K562 (cell line): ENCODE measurements around the gene BHLHE40. TPM values are rescaled to one million over a fixed set of nuclear protein-coding genes. Genes with fewer than 3 reads are reported as not detected.

ENCODE experiments used
- DMBX1 ChIP-seq: fragments of 250-450 bp; sonication (Bioruptor Pico); IDR thresholded peaks from 2 replicates; pipeline ENCODE4 v1.8.0; 2022; ENCODE audit warnings: inconsistent platforms, mild to moderate bottlenecking, moderate library complexity, borderline replicate concordance
- FOS ChIP-seq: IDR thresholded peaks from 3 replicates; pipeline ENCODE4 v1.6.1; 2011; ENCODE audit not compliant: insufficient read length; ENCODE audit errors: extremely low read depth
- FOXP4 ChIP-seq: sonication (generic); formaldehyde crosslinking; IDR thresholded peaks from 2 replicates; pipeline ENCODE4 v1.8.0; 2022; ENCODE audit warnings: mild to moderate bottlenecking, missing genetic modification reagents, borderline replicate concordance
- LEF1 ChIP-seq: fragments of 450-650 bp; IDR thresholded peaks from 2 replicates; pipeline ENCODE4 v1.6.1; 2016; ENCODE audit warnings: mild to moderate bottlenecking
- RNF2 ChIP-seq: sonication (generic); IDR thresholded peaks from 2 replicates; pipeline ENCODE4 v1.6.1; 2016
- SRSF1 ChIP-seq: fragments of 200-400 bp; formaldehyde crosslinking; IDR thresholded peaks from 2 replicates; pipeline ENCODE4 v1.6.1; 2017; ENCODE audit warnings: mild to moderate bottlenecking, low read depth, low read length, moderate library complexity
- TCF7L2 ChIP-seq: fragments of 150-350 bp; IDR thresholded peaks from 2 replicates; pipeline ENCODE4 v1.6.1; 2016; ENCODE audit warnings: low read depth, mild to moderate bottlenecking, low read length, moderate library complexity
- polyA plus RNA-seq, 8 experiments: library from polyadenylated mRNA; depleted of rRNA in 4 of 8; stranded (reverse) in 5 of 8; unstranded in 3 of 8; fragments of >200 nt; fragmentation: Nextera tagmentation in 2 of 8; fragmentation: Illumina TruSeq in 1 of 8; extraction: Ambion mirVana in 2 of 8; extraction: Trizol in 1 of 8; gene quantifications; 2 replicates each; pipeline versions ENCODE4 v1.2.1 to v1.2.3, GENCODE V29; 2011 to 2014; ENCODE audit warnings: inconsistent platforms in 1 of 8, missing spikeins in 1 of 8
- total RNA-seq, 7 experiments: library from RNA; depleted of rRNA in 6 of 7; stranded (reverse); fragments of >200 nt in 6 of 7; fragmentation: Illumina TruSeq in 2 of 7; extraction: Trizol in 2 of 7; gene quantifications; 2 replicates each; pipeline versions ENCODE4 v1.2.1 to v1.2.3, GENCODE V29; 2011 to 2021; ENCODE audit warnings: low replicate concordance in 1 of 7
- TF ChIP-seq, protein P1 (sequence below): sonication (generic); formaldehyde crosslinking; IDR thresholded peaks from 2 replicates; pipeline ENCODE4 v1.5.0; 2020; ENCODE audit warnings: missing genetic modification reagents

BHLHE40 gene
- total and polyA plus RNA-seq, 9 of the 15 experiments (the other 6 are each of a cell fraction or from before 2014, with no cell fraction given): 12.0 to 83.9 (median 31.4) TPM

GRCh38 chr3:5022966-5023776 lies 43.9 kb downstream of the BHLHE40 start (continued):
- TF ChIP-seq, protein P1, sequence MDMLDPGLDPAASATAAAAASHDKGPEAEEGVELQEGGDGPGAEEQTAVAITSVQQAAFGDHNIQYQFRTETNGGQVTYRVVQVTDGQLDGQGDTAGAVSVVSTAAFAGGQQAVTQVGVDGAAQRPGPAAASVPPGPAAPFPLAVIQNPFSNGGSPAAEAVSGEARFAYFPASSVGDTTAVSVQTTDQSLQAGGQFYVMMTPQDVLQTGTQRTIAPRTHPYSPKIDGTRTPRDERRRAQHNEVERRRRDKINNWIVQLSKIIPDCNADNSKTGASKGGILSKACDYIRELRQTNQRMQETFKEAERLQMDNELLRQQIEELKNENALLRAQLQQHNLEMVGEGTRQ: no peak
- TF ChIP-seq TCF7L2 (no peak), SRSF1 (no peak), DMBX1 (peak; percentile 71), FOS (peak; percentile 82), LEF1 (peak; percentile 81), FOXP4 (CRISPR knock-in tag) (no peak), RNF2 (peak; percentile 37; the same call in 1 of the 2 replicates)
- TF ChIP-seq, all 486 proteins: peak for 148
